ENCODE data around the gene BOLA1. TPM values are rescaled to one million over a fixed set of nuclear protein-coding genes. Genes with fewer than 3 reads are reported as not detected.
A peak's percentile ranks its signal among the peaks of the same experiment; 100 is the strongest.

Gene BOLA1
- polyA plus RNA-seq, 1 experiment: 10.1 TPM

GRCh38 chr1:149887456-149888246 is 11.7 kb upstream of the BOLA1 start:
- ChIA-PET POLR2A (interaction anchor here (0.7 to 4.4 kb wide), 22 partner anchors 9 to 1394 kb away, joined by 3 to 38 read pairs (median 7); partner anchors contain the start of genes BOLA1, MTMR11, OTUD7B and PLEKHO1), CTCF (interaction anchor here (0.8 to 2.1 kb wide), 9 partner anchors 38 to 300 kb away, joined by 3 to 9 read pairs (median 3); no protein-coding TSS in a partner anchor)
- DNase-seq (ENCODE audit: low read depth, low spot score): peak; percentile 98
- TF ChIP-seq, protein P1, sequence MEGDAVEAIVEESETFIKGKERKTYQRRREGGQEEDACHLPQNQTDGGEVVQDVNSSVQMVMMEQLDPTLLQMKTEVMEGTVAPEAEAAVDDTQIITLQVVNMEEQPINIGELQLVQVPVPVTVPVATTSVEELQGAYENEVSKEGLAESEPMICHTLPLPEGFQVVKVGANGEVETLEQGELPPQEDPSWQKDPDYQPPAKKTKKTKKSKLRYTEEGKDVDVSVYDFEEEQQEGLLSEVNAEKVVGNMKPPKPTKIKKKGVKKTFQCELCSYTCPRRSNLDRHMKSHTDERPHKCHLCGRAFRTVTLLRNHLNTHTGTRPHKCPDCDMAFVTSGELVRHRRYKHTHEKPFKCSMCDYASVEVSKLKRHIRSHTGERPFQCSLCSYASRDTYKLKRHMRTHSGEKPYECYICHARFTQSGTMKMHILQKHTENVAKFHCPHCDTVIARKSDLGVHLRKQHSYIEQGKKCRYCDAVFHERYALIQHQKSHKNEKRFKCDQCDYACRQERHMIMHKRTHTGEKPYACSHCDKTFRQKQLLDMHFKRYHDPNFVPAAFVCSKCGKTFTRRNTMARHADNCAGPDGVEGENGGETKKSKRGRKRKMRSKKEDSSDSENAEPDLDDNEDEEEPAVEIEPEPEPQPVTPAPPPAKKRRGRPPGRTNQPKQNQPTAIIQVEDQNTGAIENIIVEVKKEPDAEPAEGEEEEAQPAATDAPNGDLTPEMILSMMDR (IDR thresholded peaks at IDR 0.05; ENCODE audit: low read depth, low read length): no peak
- peak overlapping the region; percentile 99 for H3K27ac ChIP-seq (ENCODE audit: low read depth, low read length)
- no peaks in the 10 kb centered on the region for H3K27me3 ChIP-seq (ENCODE audit: control insufficient read depth, insufficient read depth, low read length)
- H3K4me3 ChIP-seq (ENCODE audit: low read depth, low read length): peak overlapping the region; percentile 77
- no peaks in the 10 kb centered on the region; the same call in 1 of the 2 replicates for H3K9me3 ChIP-seq (ENCODE audit: control insufficient read depth, insufficient read depth, low read length)

- POLR2A ChIA-PET: interaction anchor here (0.6 to 4.4 kb wide), 21 partner anchors 11 to 1393 kb away, joined by 3 to 38 read pairs (median 6); partner anchors contain the start of genes BOLA1, MTMR11, PLEKHO1 and SF3B4
- Histone ChIP-seq H3K9me3 (ENCODE audit: control insufficient read depth, insufficient read depth, low read length) (no peaks in the 10 kb centered on the region; the same call in 1 of the 2 replicates), H3K27ac (ENCODE audit: low read depth, low read length) (peak overlapping the region; percentile 99), H3K4me3 (ENCODE audit: low read depth, low read length) (peak overlapping the region; percentile 77), H3K27me3 (ENCODE audit: control insufficient read depth, insufficient read depth, low read length) (no peaks in the 10 kb centered on the region)
- TF ChIP-seq, protein P1 (IDR thresholded peaks at IDR 0.05; ENCODE audit: low read depth, low read length): peak; percentile 63
- DNase-seq (ENCODE audit: low read depth, low spot score): peak; percentile 77
- CTCF ChIA-PET: interaction anchor here (0.8 to 2.1 kb wide), 10 partner anchors 13 to 299 kb away, joined by 3 to 9 read pairs (median 3); no protein-coding TSS in a partner anchor
Measured at GRCh38 chr1:149888247-149888998, 10.9 kb upstream of the BOLA1 start.

DNA sequence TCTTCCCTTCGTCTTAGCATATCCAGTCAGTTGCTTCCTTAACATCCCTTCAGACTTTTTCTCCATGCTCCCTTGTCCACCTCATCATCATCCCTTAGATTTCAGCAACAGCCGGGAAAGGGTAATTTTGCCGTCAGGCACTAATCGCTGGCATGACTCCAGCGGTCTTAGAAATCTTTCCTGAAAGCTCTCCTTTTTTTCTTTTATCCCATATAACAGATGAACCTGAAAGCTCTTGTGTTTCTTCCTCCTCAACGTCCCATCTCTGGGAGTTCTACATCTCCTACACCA is 10.4 kb upstream of the BOLA1 start:
- no peaks in the 10 kb centered on the region; the same call in 1 of the 2 replicates for H3K9me3 ChIP-seq (ENCODE audit: control insufficient read depth, insufficient read depth, low read length)
- ChIA-PET POLR2A (interaction anchor here (0.7 to 4.4 kb wide), 5 partner anchors 10 to 161 kb away, joined by 3 to 25 read pairs (median 20); partner anchors contain the start of genes BOLA1 and SF3B4), CTCF (interaction anchor here (1.1 to 2.1 kb wide), 5 partner anchors 13 to 298 kb away, joined by 3 to 9 read pairs (median 5); no protein-coding TSS in a partner anchor)
- H3K27ac ChIP-seq (ENCODE audit: low read depth, low read length): peak overlapping the region; percentile 99
- H3K4me3 ChIP-seq (ENCODE audit: low read depth, low read length): peak overlapping the region; percentile 77
- TF ChIP-seq, protein P1 (IDR thresholded peaks at IDR 0.05; ENCODE audit: low read depth, low read length): no peak
- DNase-seq (ENCODE audit: low read depth, low spot score): no peak
- H3K27me3 ChIP-seq (ENCODE audit: control insufficient read depth, insufficient read depth, low read length): no peaks in the 10 kb centered on the region

DNA sequence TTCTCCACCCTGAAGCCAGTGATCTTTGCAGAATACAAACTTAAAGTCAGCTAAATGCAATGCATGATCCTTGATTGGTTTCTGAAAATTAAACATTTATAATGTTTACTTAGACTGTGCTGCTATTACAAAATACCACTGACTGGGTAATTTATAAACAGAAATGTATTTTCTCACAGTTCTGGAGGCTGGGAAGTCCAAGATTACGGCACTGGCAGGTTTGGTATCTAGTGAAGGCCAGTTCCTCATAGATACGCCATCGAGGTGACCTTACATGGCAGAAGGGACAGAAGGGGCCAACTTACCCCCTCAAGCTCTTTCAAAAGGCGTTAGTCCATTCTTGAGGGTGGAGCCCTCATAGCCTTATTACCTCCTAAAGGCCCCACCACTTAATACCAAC is 2.8 kb upstream of the BOLA1 start:
- POLR2A ChIA-PET: interaction anchor here (1.0 kb wide), 1 partner anchor 9 kb away, joined by 3 read pairs; a partner anchor contains a TSS
- H3K27ac ChIP-seq (ENCODE audit: low read depth, low read length): no peak overlapping the region
- H3K27me3 ChIP-seq (ENCODE audit: control insufficient read depth, insufficient read depth, low read length): no peaks in the 10 kb centered on the region
- CTCF ChIA-PET: no interaction called here
- TF ChIP-seq, protein P1 (IDR thresholded peaks at IDR 0.05; ENCODE audit: low read depth, low read length): no peak
- DNase-seq (ENCODE audit: low read depth, low spot score): no peak
- H3K9me3 ChIP-seq (ENCODE audit: control insufficient read depth, insufficient read depth, low read length): peaks cover 7% of the 10 kb centered on the region; the same call in 1 of the 2 replicates
- no peak overlapping the region for H3K4me3 ChIP-seq (ENCODE audit: low read depth, low read length)

Data from AG04450 (cell line).